GM18907 (cell line): ENCODE data around the gene FHAD1.
A peak's percentile ranks its signal among the peaks of the same experiment; 100 is the strongest.

Experiments used
- ATAC-seq: cut with Tn5 transposase; IDR thresholded peaks from one replicate; pipeline ENCODE4 v1.9.1; 2021; ENCODE audit warnings: mild to moderate bottlenecking, moderate library complexity; ENCODE audit not compliant: unreplicated experiment

Gene FHAD1

DNA sequence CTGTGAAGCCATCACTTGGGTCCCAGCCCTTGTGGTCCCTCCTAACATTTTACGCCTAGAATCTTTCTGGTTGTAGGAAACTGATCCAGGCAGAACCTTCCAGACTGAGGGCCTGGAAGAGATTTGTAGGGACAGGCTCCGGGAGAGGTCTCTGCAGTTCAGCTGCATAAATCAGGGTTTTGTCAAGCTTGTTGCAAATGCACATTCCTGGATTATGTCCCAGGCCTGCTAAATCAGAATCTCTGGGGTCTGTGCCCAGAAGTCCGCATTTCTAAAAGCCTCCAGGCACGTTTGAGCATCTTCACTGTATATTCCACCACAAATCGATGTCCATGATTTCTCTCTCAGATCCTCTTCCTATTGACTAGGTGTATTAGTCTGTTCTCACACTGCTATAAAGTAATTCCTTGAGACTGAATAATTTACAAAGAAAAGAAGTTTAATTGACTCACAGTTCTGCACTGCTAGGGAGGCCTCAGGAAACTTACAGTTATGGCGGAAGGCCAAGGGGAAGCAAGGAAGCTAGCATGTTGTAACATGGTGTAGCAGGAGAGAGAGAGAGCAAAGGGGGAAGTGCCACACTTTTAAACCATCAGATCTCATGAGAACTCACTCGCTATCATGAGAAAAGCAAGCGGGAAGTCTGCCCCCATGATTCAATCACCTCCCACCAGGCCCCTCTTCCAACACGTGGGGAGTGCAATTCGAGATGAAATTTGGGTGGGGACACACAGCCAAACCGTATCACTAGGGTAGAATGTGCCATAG is 1.2 kb upstream of the FHAD1 start:
- no peak for ATAC-seq

DNA sequence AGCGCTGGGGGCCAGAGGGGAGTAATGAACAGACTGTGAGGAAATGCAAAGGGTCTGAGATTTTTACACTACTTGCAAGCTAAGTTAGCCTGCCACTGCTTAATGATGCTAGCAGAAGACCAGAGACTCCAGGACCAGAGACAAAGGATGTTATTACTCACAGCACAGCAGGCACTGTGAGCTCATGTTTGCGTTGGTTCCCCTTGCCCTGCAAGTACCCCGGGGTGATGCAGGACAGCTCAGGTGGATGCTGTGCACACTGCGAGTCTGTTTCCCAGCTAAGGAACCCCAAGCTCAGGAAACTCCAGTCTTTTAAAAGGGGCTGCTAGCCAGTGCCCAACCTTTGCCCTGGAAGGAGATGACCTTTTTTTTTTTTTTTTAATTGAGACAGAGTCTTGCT is 1.2 kb downstream of the FHAD1 start:
- no peak for ATAC-seq

DNA sequence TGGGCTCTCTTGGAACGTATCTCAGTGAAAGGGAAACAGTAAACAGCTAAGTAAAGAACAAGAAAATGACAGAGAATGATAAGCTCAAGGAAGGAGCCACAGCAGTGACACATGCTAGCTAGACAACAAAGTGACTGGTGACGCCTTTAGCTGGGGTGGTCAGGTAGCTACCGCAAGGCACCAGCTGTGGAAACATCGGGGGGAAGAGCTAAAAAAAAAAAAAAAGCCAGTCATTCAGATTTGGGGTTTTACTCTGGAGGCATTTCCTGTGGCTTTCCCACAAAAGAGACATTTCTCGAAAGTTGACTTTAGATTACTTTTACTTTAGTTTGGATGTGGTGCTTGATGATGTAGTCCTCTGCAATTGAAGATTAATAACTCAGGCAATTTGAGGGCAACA is 2.1 kb downstream of the FHAD1 start:
- no peak for ATAC-seq

- ATAC-seq = no peak
Observed at GRCh38 chr1:15251857-15252835, 5.1 kb downstream of the FHAD1 start.

- ATAC-seq = no peak
Observed at GRCh38 chr1:15254559-15254958, 7.5 kb downstream of the FHAD1 start.

GRCh38 chr1:15255582-15256149 is 8.6 kb downstream of the FHAD1 start:
- ATAC-seq = no peak

DNA sequence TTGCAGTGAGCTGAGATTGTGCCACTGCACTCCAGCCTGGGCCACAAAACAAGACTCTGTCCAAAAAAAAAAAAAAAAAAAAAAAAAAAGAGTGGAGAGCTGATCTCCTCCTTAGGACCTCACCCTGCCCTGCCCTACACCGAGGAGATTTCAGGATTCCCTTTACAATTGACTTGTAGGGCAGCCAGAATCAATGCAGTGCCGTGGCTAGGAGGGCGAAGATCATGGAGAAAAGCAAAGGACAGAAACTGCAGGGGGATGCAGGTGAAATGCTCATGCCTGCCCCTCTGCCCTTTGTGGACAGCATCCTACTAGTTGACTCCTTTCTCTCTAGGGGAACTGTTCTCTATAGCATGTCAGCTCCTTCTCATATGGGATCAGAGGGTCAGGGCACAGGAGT is 9.6 kb downstream of the FHAD1 start:
- no peak for ATAC-seq

DNA sequence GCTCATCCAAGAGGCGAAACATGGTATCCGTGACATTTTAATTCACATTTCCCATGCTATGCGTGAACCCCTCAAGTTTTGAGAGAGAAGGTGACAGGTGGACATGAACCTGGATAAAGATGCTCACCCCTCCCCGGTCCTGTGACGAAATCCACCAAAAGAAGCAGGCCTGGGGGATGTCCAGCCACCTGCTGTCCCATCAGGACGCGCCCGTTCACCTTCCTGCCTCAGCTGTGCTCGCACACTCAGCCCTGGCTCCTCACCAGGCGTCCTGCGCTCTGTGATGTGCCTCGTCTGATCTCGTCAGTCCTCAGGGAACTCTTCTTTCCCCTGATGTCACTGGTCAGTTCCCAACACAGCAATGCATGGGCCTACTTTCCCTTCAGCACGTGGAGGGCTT is 10.3 kb downstream of the FHAD1 start:
- no peak for ATAC-seq

DNA sequence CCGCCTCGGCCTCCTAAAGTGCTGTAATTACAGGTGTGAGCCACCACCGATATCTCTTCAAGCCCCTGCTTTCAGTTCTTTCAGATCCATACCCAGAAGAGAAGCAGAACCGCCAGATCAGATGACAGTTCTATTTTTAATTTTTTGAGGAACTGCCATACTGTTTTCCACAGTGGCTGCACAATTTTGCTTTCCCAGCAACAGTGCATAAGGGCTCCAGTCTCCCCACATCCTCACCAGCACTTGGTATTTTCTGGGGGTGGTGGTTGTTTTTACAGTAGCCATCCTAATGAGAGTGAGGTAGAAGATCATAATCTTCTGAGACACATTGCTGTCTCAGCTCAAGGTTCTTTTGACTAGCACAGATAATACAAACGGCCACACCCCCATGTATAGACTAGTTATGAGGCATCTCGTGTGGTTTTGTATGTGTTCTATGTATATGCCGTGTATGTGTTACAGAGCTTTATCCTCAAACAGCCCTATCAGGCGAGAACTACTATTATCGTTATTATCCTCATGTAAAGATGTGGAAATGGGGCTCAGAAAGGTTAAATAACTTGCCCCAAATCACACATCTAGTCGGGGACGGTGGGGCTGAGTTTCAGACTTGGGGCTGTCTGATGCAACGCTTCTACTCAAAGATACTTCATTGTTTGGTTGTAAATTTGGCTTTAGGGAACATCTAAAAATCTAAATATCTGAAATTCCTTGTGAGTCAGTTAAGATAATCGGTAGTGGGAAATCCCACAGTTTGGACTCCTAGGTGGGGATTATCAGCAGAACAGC is 12.0 kb downstream of the FHAD1 start:
- ATAC-seq = no peak

DNA sequence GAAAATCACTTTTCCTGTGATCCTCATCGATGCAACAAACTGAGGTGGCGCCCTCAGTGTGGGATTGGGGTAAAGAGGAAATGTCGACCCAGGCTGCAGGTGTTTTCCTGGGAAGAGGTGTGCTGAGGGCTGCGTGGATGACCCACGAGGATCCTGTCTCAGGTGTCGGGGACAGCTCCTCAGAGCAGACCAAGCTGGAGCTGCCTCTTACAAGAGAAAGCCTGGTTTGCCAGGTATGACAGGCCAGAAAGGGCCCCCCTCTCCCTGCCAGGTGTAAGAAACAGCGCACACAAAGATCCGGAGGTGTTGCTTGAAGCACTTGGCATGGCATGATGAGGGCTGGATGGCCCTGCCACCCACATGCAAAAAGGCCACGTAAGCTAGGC is 12.6 kb downstream of the FHAD1 start:
- ATAC-seq = no peak

DNA sequence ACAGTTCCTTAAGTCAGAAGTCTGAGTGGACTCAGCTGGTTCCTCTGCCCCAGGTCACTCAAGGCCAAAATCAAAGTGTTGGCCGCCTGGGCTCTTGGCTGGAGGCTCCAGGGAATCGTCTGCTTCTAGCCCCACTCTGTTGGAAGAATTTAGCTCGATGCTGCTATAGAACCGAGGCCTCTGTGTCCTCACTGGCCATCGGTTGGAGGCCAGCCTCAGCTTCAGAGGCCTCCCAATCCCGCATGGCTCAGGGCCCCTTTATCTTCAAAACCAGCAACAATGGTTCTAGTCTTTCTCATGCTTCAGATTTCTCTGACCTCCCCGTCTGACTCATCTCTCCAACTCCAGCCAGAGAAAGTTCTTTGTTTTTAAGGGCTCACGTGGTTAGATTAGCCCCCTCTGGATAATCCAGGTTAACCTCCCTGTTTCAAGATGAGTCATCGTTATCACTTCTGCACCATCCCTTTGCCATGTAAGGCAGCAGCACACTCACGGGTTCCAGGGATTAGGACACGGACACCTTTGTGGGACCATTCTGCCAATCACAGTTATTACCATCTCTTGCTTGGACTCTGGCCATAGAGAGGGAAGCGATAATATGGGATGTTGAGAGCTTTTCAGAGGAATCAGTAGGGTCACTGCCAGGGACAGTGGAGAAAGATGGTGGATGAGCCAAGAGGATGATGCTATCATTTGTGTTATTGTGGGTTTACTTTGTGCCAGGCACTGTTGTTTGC is 13.6 kb downstream of the FHAD1 start:
- no peak for ATAC-seq

DNA sequence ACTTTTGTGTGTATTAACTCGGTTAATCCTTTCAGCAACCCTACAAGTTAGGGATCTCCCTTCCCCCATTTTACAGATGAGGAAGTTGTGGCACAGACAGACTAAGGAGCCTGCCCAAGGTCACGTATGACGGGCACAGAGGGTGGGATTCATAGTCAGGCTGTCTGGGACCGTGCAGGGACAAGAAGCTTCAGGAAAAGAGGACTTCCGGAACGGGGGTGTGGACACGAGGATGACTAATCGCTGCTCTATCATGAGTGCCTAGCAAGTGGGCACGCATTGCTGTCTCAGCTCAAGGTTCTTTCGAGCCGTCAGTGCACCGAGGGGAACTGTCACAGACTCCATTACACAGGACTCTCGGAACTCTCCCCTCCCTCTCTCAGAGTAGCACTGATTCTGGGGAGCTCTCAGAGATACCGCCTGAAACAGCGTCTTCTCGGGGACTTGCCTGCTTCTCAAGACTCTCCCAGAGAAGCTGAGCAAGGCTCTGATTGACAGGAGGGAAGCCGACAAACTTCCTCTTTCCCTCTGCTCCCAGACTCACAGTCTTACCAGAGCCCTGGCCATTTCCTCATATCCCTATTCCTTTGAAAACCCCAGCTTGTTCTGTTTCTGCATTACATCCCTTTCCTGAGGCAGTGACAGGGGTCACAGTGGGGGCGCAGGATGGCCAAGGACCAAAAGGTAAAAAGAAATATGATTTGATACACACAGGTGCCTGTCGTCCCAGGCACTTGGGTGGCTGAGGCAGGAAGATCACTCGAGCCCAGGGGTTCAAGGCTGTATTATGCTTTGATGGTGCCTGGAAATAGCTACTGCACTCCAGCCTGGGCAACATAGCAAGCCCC is 14.4 kb downstream of the FHAD1 start:
- peak; percentile 52 for ATAC-seq

- ATAC-seq = no peak
Observed at GRCh38 chr1:15262003-15262377, 15.0 kb downstream of the FHAD1 start.

GRCh38 chr1:15262706-15263105 is 15.7 kb downstream of the FHAD1 start:
- ATAC-seq = no peak

DNA sequence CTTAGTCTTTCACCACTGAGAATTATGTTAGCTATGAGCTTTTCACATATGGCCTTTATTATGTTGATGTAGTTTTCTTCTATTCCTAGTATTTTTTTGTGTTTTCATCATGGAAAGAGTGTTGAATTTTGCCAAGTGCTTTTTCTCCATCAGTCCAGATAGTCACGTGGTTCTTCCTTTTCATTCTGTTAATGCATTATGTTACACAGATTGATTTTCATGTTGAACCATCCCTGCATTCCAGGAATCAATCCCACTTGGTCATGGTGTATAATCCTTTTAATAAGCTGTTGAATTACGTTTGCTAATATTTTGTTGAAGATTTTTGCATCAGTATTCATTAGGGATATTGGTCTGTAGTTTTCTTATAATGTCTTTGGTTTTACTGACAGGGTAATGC is 17.7 kb downstream of the FHAD1 start:
- no peak for ATAC-seq

DNA sequence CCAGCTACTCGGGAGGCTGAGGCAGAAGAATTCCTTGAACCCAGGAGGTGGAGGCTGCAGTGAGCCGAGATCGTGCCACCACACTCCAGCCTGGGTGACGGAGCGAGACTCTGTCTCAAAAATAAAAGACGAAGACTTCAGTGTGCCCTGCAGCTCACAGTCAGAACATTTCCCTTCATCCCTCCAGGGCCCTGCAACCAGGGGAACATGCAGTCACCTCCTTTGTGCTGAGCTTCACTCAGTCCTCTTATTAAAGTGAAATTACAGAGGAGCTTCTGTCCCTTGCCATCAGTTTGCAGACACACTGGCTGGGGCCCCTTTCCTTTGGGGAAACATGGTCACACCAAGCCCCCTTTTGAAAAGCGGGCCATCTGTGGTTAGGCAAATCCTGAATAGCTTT is 24.2 kb downstream of the FHAD1 start:
- ATAC-seq = no peak

GRCh38 chr1:15272009-15272781 is 25.2 kb downstream of the FHAD1 start:
- ATAC-seq = no peak

DNA sequence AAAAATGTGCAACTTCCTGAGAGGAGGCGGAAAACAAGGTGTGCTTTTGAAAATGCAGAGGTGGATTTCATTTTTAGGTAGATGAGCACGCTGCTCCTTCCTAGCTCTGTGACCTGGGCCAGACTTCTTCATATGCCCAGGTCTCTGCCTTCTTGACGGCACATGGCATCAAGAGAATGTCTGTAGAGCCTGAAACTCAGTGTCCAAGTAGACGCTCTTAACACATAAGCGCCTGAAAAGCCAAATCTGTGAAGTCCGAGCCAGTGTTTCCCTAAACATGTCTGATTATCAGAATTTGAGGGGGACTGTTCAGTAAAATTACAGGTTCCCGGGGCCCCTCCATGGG is 25.7 kb downstream of the FHAD1 start:
- ATAC-seq = no peak

- ATAC-seq = no peak
Observed at GRCh38 chr1:15273274-15273673, 26.3 kb downstream of the FHAD1 start.
